ENCODE measurements around the gene ZHX3.

Gene ZHX3

DNA sequence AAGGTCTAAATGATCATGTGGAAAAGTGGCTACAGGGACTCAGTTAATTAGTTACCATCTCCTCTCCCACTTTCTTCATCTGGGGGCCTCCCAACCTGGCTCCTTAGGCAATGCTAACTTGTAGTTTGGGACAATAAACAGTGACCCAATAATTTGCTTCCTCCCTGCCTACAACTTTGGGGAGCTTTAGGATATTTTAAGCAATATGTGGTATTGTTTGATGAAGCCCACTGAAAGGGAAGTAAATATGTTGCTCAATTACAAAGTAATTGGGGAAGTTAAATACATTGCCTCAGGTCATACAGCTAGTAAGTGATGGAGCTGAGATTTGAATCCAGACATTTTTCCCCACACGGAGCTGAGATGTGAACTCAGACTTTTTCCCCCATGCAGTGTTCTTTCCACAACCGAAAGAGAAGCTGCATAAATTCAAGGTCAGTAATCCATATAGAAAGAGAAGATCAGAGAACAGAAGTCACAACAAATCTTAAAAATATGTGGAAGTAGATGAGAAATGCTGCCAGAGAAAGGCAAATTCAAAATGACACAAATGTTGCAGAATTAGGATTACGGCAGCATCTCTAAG is 26.6 kb downstream of the ZHX3 start:
- no peak for FAIRE-seq

DNA sequence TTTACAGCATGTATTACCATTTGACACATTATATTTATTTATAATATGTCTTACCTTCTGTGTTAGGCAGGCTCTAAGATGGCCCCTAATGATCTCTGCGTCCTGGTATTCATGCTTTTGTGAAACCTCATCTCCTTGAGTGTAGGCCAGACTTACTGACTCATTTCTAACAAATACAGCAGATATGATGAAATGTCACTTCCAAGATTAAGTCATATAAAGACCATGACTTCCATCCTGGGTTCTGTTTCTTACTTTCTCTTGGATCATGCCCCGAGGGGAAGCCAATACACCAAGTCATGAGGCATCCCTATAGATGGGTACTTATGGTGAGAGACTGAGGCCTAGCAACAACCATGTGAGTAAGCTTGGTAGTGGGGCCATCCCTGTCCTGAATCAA is 30.2 kb downstream of the ZHX3 start:
- FAIRE-seq = no peak

DNA sequence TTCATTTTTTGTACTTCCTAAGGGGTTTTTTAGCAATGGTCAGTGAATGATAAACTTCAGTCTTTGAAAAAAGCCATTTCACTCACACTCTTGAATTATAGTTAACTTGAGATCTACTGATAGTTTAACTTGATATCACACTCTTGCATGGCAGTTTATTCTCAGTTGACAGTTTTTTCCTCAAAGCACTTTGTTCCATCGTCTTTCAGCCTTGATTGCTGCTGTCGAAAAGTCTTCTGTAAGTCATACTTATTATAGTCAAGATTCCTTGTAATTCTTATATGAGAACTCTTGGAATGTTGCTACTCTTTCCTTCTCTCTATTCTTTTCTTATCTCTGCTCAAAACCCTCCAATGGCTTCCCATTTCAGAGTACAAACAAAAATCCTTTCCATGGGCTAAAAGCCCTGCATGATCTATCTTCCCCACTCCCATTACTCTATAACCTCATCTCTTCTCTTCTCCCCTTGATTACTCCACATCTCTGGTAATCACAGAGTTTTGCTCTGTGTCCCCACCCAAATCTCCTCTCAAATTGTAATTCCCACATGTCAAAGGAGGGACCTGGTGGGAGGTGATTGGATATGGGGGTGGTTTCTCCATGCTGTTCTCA is 31.2 kb downstream of the ZHX3 start:
- no peak for FAIRE-seq

DNA sequence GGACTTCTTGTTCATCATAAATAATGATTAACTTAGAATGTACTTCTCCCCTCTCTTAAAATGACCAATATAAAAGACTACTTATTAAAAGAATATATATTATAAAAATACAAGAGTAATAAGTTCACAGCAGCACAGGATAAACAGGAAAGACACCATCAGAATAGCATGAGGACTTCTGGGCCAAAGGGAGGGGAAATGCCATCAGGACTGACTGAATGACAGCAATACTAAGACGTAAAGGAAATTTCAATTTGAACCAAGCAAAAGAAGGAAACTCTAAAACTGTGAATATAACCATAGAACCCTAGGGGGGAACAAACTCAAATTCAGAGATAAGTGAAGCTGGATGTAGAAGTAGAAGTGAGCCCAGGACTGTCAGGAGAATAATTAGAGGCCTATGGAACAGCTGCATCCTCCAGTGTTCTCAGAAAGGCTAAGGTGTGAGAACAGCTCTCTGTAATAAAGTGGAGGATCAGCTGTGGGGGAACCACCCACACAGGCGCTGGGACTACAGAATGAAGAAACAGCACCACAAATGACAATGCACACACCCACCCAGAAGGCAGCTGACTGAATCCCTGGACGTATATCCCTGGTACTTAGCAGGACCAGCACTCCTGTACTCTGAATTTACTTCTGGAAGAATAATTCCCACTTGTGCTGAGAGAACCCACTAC is 37.8 kb downstream of the ZHX3 start:
- FAIRE-seq = no peak

DNA sequence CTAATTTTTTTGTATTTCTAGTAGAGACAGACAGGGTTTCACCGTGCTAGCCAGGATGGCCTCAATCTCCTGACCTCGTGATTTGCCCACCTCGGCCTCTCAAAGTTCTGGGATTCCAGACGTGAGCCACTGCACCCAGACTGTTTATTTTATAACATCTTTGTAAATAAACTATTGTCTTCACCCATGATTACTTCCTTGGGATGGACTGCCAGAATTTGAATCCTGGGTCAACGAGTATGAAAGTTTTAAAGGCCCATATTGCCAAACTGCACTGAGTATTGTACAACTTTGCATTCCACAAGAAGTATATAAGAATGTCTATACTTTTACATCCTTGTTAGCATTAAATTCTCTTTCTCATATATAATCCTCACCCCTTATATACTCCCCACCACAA is 38.6 kb downstream of the ZHX3 start:
- FAIRE-seq = no peak

DNA sequence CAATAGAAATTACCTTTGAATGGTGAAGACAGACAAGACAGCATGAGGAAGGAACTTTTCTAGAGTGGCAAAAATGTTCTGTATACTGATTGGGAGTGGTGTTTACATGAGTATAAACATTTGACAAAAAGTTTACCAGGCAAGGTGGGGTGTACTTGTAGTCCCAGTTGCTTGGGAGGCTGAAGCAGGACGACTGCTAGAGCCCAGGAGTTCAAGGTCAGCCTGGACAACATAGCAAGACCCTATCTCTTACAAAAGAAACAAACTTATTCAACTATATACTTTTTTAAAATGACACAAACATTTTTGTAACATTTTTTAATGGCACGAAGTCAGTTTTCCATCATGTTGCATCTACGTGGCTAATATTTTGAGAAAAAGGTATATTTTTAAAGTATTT is 40.5 kb downstream of the ZHX3 start:
- no peak for FAIRE-seq

DNA sequence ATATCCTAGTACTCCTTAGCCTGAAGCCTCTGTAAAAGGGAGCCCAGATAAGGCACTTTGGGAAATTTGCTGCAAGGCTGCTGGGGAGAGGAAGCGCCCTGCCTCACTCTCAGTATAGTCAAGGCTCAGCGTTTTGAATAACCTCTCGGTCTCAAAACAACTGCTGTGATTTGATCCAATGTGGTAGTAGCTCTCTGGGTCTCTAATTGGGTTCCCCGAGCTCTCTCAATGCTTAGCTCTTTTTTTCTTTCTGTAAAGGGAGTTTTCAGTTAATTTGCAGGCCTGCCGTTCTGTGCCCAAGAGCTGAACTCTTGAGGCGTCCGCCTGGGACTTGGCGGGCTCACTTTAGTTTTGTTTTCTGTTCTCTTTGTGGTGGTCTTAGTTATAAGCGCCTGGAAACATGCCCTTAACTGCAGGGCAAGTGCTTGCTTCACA is 41.2 kb downstream of the ZHX3 start:
- no peak for FAIRE-seq

DNA sequence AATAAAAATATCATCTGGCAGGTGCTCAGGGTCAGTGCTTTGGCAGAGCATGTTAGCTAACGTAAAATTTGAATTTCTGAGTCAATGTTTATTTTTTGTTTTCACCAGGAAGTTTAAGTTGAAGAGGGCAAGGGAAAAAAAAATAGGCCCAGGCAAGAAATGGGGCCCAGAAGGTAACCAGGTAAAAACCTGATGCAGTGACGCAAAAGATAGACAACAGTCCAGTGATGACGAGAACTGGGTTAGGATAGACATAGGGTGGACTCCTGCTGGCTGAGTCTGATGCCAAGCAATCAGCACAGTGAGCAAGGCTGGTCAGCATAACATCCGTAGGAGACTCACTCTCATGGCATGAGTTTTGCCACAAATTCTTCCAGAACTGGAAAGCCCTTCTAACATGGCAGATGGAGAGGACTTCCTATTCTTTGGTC is 42.2 kb downstream of the ZHX3 start:
- FAIRE-seq = no peak

DNA sequence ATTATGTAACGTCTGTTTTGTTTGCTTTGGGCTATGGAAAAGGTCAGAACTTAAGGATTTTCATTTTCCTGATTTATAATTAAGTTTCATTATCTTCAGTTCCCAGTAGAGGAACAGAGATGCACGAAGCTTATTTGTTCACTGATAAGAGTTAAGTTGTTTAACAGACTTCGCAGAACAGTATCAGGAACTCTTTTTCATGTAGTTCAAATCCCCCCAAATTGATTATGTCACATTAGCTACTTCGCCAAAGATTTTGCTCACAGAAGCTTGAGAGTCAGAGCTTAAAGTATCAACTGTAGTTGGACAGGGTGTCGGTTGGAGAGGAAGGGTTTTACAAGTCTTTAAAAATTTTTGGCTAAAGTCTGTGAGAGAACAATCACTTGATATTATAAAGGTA is 43.4 kb downstream of the ZHX3 start:
- FAIRE-seq = no peak

DNA sequence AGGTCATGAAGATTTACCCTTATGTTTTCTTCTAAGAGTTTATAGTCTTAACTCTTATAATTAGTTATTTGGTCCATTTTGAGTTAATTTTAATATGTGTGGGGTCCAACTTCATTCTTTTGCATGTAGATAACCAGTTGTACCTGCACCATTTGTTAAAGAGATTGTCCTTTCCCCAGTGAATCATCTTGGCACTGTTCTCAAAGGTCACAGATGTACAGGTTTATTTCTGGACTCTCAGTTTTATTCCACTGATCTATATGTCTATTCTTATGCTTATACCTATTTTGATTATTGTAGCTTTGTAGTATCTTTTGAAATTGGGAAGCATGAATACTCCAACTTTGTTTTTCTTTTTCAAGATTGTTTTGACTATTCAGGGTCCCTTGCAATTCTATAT is 44.1 kb downstream of the ZHX3 start:
- no peak for FAIRE-seq

DNA sequence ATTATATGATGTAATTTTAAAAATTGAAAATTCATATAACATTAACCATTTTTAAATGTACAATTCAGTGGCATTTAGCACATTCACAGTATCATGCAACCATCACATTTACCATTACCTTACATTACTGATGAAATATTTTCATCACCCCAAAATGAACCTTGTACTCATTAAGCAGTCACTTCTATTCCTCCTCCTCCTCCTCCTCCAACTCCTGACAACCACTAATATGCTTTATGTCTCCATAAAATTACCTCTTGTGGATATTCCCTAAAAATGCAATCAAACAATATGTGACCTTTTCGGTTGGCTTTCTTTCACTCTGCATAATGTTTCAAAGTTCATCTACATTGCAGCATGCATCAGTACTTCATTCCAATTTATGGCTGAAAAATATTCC is 45.2 kb downstream of the ZHX3 start:
- FAIRE-seq = no peak

DNA sequence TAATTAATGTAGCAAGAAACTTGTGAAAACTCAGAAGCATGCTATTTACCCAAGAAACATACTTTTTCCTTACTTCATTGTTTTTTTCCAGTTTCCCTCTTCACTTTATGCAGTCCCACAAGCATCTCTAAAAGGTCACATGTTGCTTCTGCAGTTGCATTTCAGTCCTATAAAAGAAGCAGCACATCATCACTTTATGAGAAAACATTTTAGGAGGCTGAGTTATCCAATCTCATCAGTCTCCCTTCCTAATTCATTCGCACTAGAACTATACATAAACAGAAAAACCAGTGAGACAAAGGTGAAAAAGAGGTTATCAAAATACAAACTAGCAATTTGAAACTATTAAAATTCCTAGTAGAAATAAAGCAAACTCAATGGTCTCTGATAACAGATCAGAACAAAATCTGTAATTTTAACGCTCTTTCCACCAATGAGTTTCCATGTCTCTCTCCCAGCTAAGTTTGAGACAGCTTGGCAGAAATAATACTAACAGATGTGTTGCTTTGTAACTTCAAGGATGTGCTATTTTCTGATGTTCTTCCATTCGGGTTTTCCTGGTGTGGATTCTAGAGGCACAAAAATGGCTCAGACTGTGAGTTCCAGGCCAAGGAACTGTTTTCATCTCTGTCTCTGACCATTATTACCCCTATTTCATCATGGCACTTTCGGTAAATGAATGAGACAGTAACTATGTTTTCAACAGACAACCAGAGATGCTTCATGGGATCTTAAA is 48.4 kb downstream of the ZHX3 start:
- no peak for FAIRE-seq

DNA sequence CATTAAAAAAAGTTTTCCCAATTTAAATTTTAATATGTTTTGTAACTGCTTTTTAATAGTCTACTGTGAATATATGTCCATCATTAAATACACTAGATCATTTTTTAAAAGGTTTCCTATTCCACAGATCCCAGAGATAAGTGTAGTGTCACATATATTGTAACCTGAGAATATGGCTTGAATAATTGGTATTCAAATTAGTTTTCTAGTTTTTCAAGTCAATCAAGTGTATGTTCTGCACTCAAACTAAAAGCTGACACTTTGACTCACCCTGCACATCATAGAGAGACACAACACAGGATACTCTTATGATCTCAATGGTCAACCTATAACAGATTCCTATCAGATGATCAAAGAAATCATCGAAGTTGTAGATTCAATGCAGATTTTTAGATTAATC is 49.1 kb downstream of the ZHX3 start:
- FAIRE-seq = no peak

DNA sequence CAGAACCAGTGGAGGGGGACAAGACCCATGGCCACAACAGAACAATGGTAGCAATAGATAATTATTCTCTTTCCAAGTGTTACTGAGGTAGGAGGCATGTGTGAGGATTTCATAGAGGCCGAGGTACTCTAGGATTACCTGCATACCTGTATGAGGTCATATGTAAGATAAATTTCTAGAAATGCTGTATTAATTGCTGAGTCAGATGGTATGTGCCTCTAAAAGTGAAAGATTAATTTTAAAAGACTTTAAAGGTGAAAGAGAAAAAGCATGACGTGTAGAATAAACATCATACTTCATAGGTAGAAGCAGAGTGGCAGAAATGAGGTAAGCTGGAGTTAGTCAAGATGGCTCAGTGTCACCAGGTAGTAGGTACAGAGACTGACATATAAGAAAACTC is 51.6 kb downstream of the ZHX3 start:
- no peak for FAIRE-seq

DNA sequence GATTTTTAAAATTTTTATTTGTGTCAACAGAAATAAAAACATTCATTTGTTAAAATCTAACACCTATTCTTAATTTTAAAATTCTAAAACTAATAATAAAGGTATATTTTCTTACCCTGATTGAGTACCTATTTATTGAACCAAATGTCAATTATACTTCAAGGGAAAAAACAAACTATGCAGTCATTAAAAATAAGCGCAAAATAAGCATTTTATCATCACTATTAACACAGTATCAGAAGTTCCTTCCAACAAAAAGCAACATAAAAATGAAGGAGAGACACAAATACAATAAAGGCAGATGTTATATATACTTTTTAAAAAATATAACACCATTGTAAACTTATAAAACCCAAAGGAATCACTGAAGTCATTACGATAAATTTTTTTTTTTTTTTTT is 52.7 kb downstream of the ZHX3 start:
- no peak for FAIRE-seq

DNA sequence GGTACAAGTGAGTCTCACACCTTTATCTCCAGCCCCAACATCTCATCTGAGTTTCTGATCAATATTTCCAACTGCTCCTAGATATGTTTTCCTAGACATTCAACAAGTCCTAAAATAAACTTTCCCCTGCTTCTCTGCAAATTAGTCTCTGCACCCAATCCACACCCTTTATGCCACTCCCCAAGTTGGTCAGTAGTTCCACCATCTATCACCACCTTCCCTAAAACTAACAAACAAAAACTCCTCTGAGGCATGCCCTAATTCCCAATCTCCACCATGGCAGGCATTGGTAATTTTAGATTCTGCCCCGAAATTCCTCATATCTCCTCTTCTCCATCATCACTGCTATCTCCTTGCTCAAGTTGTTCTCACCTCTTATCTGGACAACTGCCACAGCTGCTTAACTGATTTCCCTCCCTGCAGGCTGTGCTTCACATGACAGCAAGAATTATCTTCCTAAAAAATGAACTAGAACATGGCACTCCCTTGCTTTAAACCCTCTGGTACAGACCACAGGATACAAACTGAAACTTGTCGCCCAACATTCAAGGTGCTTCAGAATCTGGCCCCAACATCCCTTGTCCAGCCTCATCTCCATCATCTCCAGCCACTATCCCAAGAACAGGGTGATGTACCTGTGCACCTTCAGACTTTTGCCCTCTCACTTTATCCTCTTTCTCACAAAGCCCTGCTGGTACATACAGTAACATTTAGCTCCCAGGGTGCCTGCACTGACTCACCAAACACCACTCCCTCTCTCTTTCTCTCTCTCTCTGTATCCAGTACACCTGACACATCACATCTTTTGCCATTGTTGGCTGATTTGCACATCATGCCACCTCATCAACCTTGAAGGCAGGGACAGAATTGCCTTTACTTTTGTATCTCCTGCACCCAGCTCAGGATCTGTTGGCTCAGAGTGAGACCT is 55.5 kb downstream of the ZHX3 start:
- no peak for FAIRE-seq

DNA sequence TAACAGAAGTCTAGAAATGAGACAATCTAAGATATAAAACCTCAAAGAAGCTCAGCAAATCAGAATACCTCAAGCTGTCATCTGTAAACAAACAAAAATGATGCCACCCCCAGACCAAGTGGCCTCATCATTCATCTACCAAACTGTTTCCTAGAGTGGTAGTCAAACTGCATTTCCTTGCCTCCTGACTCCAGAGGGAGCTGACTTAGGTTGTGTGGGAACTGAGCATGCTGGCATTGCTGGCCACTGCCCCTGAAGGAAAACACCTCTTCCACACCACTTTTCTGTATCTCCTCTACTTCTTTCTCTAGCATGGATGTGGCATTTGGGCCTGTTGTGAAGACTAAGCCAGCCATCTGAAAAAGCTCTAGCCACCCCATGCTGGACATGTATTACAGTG is 56.3 kb downstream of the ZHX3 start:
- FAIRE-seq = no peak

DNA sequence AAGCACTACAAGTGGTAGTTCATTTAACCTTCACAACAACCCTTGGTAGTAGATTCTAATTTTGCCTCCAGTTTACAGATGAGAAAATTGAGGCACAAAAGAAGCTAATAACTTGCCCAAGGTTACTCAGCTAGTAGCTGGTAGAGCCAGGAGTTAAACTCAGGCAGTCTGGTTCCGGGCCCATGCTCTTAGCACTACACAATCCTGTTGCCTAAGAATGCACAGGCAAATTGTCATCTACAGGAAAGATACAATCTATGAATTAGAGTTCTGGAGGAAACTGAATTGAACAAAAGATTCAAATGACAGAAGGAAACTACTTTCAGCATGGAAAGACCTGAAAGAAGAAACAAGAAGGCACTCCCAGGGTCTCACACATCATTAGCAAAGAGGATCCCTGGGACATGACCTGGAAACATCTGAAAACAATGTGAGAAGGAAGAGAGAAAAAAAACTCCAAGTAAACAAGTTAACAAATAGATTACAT is 56.8 kb downstream of the ZHX3 start:
- no peak for FAIRE-seq

DNA sequence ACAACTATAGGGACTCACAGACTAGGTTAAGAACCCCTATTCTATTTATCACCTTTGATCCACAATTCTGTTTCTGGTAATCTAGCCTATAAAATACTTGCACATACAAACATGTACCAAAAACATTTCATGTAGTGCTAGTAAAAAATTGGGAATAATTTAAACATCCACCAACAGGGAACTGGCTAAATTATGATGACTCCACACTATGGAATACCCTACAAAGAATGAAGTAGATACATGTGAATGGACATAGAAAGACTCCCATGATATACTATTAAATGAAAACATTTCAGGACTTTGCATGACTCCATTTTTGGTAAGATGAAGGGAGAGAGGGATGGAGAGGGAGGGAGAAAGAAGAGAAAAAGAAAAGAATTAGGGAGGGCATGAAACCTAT is 58.2 kb downstream of the ZHX3 start:
- no peak for FAIRE-seq

DNA sequence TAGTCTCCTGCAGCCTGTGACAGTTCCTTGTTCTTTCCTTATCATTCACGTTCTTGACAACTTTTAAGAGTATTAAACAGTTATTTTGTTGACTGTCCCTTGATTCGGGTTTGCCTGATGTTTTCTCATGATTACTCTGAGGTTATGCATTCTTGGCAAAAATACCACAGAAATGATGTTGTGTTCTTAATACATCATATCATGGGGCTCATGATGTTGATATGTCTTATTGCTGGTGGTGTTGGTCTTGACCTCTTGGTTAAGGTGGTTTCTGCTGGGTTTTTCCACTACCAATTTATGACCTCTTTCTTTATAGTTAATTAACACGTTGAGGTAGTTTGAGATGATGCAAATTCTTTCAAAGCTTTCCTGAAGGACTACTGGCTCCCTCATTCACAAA is 59.1 kb downstream of the ZHX3 start:
- no peak for FAIRE-seq

DNA sequence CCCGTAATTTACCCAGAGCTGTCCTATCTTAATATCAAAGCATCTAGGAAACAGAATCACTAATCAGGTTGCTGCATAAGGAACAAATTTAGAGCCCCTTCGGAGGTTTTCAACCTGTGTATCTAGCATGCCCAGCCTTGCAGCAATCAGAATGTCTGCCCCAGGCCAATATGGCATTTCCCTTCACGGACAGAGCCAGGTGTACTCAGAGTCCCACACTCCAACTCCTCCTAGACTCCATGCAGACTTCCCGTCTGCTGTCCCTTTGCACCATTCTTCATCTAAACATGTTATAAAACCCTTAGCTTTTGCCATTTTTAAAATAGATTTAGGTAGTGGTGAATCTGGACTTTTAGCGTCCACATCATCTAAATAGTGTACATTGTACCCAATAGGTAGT is 61.0 kb downstream of the ZHX3 start:
- no peak for FAIRE-seq

DNA sequence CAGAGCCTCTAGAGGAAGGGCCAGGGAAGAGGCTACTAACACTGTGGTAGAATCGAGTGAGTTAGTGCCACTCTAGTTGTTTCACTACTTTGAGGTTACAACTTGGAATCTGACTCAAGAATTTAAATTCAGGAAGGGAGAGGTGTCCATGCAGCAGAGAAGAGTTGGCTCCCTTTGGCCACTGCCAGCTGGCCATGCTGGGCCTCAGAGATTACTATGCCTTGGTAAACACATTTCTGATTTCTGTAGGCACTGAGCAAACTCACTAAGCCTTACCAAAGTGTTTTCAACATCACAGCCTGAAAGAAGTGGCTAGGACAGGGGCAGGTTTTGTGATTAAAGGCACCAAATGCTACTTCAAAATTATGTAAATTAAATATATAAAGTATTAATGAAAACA is 61.9 kb downstream of the ZHX3 start:
- no peak for FAIRE-seq
